Measurements from ENCODE around the gene CISH. TPM values are rescaled to one million over a fixed set of nuclear protein-coding genes. Genes with fewer than 3 reads are reported as not detected.

The CISH gene
- total and polyA plus RNA-seq, 10 of the 15 experiments (the other 5 are each of a cell fraction or from before 2014, with no cell fraction given), result 0.21 to 4.4 (median 1.8) TPM

- TF ChIP-seq ZNF592 (IDR thresholded peaks at IDR 0.05), result no peak
- TF ChIP-seq E2F4 (IDR thresholded peaks at IDR 0.05; ENCODE audit: low read depth, low read length), result no peak
- TF ChIP-seq CHD1 (IDR thresholded peaks at IDR 0.05; ENCODE audit: low read depth, low read length), result no peak
- TF ChIP-seq IRF5 (IDR thresholded peaks at IDR 0.05; ENCODE audit: borderline replicate concordance), result no peak
- TF ChIP-seq CHD4 (IDR thresholded peaks at IDR 0.05), result no peak
- TF ChIP-seq NR2C1 (IDR thresholded peaks at IDR 0.05), result no peak
- TF ChIP-seq SMAD1 (IDR thresholded peaks at IDR 0.05; ENCODE audit: low read depth, partially characterized antibody), result no peak
- TF ChIP-seq, protein P1, sequence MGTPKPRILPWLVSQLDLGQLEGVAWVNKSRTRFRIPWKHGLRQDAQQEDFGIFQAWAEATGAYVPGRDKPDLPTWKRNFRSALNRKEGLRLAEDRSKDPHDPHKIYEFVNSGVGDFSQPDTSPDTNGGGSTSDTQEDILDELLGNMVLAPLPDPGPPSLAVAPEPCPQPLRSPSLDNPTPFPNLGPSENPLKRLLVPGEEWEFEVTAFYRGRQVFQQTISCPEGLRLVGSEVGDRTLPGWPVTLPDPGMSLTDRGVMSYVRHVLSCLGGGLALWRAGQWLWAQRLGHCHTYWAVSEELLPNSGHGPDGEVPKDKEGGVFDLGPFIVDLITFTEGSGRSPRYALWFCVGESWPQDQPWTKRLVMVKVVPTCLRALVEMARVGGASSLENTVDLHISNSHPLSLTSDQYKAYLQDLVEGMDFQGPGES (IDR thresholded peaks at IDR 0.05), result no peak
- no peak for TF ChIP-seq NR2C2 (IDR thresholded peaks at IDR 0.05; ENCODE audit: borderline replicate concordance, control insufficient read depth, insufficient read length, low read depth)
- TF ChIP-seq E2F8 (IDR thresholded peaks at IDR 0.05; ENCODE audit: low read depth, partially characterized antibody), result no peak
- TF ChIP-seq NR2F1 (conservative IDR thresholded peaks at IDR 0.05), result no peak
These were observed 4.1 kb downstream of the CISH start (continued) for GRCh38 chr3:50607271-50608091.

Data from GM12878 (cell line).